GM12878 (cell line): Measurements from ENCODE around the gene IER2.

Experiments
- EP300 ChIP-seq, 2 experiments: fragments of 150-350 bp in 1 of 2; IDR thresholded peaks; 2 replicates each; pipeline ENCODE4 v1.6.1; 2011 to 2012; ENCODE audit warnings: low read depth in 2 of 2, low read length in 2 of 2, borderline replicate concordance in 1 of 2, improper control_type of control experiment in 1 of 2, inconsistent platforms in 1 of 2; ENCODE audit not compliant: control insufficient read depth in 1 of 2
- RAD21 ChIP-seq: IDR thresholded peaks from 2 replicates; pipeline ENCODE4 v1.6.1; 2011; ENCODE audit warnings: mild to moderate bottlenecking, low read depth, low read length, moderate library complexity; ENCODE audit not compliant: insufficient read depth

GRCh38 chr19:13122275-13122878 lies 27.8 kb upstream of the IER2 start:
- TF ChIP-seq RAD21 = no peak
- no peak for TF ChIP-seq EP300 (IDR thresholded peaks at IDR 0.05; ENCODE audit: borderline replicate concordance in 1 of 2, control insufficient read depth in 1 of 2, low read depth in 2 of 2, low read length in 2 of 2)
